ENCODE measurements around the gene DGKD.

DNA sequence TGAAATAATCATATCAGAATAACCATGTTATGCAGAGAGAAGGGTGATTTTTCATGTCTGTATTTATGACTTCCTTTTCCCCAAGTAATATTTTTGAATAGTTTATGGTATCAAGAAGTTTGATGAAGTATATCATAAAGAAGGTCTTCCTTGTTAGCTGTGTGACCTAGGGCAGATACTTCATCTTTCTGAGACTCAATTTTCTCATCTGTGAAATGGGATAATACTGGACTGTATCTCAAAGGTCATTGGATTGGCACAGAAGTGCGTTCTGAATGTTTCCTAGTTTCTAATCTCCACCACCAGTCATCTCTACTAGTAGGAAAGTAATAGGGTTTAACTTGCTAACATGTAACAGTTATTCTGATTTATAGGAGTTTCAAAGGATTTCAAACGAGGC, 52.6 kb downstream of the DGKD start:
- no peak for TF ChIP-seq GATA2 (IDR thresholded peaks at IDR 0.05; ENCODE audit: low read depth, low read length)
- no peak for TF ChIP-seq GATA3 (IDR thresholded peaks at IDR 0.05; ENCODE audit: low read depth, low read length)

Measured in SH-SY5Y (cell line).